GM19468 (cell line): ENCODE data around the gene ECHDC1.
A peak's percentile ranks its signal among the peaks of the same experiment; 100 is the strongest.
"Not testable (repeated sequence)": the region's sequence is repeated elsewhere in the genome, so short reads cannot be mapped to it uniquely, and the experiment has no call there.

ENCODE experiments used
- ATAC-seq: cut with Tn5 transposase; IDR thresholded peaks from one replicate; pipeline ENCODE4 v1.9.1; 2021; ENCODE audit warnings: mild to moderate bottlenecking, moderate library complexity, moderate number of reproducible peaks; ENCODE audit not compliant: unreplicated experiment; ENCODE audit errors: extremely low read depth

Gene ECHDC1

GRCh38 chr6:127343809-127344659 lies 625 bp upstream of the ECHDC1 start:
- no peak for ATAC-seq

- ATAC-seq, result no peak
Observed at GRCh38 chr6:127342296-127342945, 988 bp downstream of the ECHDC1 start.

GRCh38 chr6:127341471-127342202 lies 1.8 kb downstream of the ECHDC1 start:
- ATAC-seq, result peak; percentile 18

- ATAC-seq, result no peak
Observed at GRCh38 chr6:127340171-127340570, 3.2 kb downstream of the ECHDC1 start.

GRCh38 chr6:127338936-127339335 lies 4.5 kb downstream of the ECHDC1 start:
- ATAC-seq, result no peak

- ATAC-seq, result no peak
Observed at GRCh38 chr6:127332383-127332961, 10.9 kb downstream of the ECHDC1 start.

GRCh38 chr6:127331256-127331655 lies 12.2 kb downstream of the ECHDC1 start:
- not testable (repeated sequence) for ATAC-seq

GRCh38 chr6:127328043-127328609 lies 15.3 kb downstream of the ECHDC1 start:
- ATAC-seq, result no peak

- no peak for ATAC-seq
Observed at GRCh38 chr6:127319686-127320085, 23.7 kb downstream of the ECHDC1 start.

- ATAC-seq, result no peak
Observed at GRCh38 chr6:127317388-127318128, 25.9 kb downstream of the ECHDC1 start.

- no peak for ATAC-seq
Observed at GRCh38 chr6:127305741-127306140, 37.7 kb downstream of the ECHDC1 start.

GRCh38 chr6:127303917-127304316 lies 39.5 kb downstream of the ECHDC1 start:
- no peak for ATAC-seq

GRCh38 chr6:127302728-127303660 lies 40.4 kb downstream of the ECHDC1 start:
- ATAC-seq, result peak; percentile 52

- ATAC-seq, result no peak
Observed at GRCh38 chr6:127301199-127301700, 42.2 kb downstream of the ECHDC1 start.

GRCh38 chr6:127300411-127300810 lies 43.0 kb downstream of the ECHDC1 start:
- ATAC-seq, result no peak

- no peak for ATAC-seq
Observed at GRCh38 chr6:127299522-127300240, 43.7 kb downstream of the ECHDC1 start.

GRCh38 chr6:127298475-127298874 lies 44.9 kb downstream of the ECHDC1 start:
- ATAC-seq, result no peak
